ENCODE data around the gene EML2.

- TF ChIP-seq CTCF (IDR thresholded peaks at IDR 0.05): no peak
- TF ChIP-seq POLR2A (IDR thresholded peaks at IDR 0.05): no peak
Observed at GRCh38 chr19:45587873-45588272, 51.3 kb downstream of the EML2 start.
